K562 (cell line): ENCODE results near the gene TMEM131L.

Experiments used
- ELF2 ChIP-seq: fragments of 250-450 bp; sonication (Bioruptor Pico); IDR thresholded peaks from 2 replicates; pipeline ENCODE4 v1.5.0; 2021; ENCODE audit warnings: mild to moderate bottlenecking
- ESRRA ChIP-seq: fragments of 450-650 bp; IDR thresholded peaks from 2 replicates; pipeline ENCODE4 v1.6.1; 2014; ENCODE audit warnings: low read depth, mild to moderate bottlenecking, moderate library complexity, borderline replicate concordance
- FOXA1 ChIP-seq: fragments of 450-650 bp; IDR thresholded peaks from 2 replicates; pipeline ENCODE4 v1.6.1; 2016; ENCODE audit warnings: mild to moderate bottlenecking, borderline replicate concordance
- KDM1A ChIP-seq, 2 experiments: fragments of 450-650 bp; IDR thresholded peaks; 2 replicates each; pipeline ENCODE4 v1.6.1; 2016; ENCODE audit warnings: mild to moderate bottlenecking in 2 of 2
- LARP7 ChIP-seq: fragments of 450-650 bp; IDR thresholded peaks from 2 replicates; pipeline ENCODE4 v1.6.1; 2016
- MYC ChIP-seq, 2 experiments: fragments of 250-450 bp in 1 of 2; sonication (Bioruptor Pico) in 1 of 2; IDR thresholded peaks; 2 replicates each; pipeline versions ENCODE4 v1.5.1 to v1.6.1; 2012 to 2021; ENCODE audit warnings: low read depth in 2 of 2, borderline replicate concordance in 1 of 2, improper control_type of control experiment in 1 of 2, low read length in 1 of 2, mild to moderate bottlenecking in 1 of 2, moderate library complexity in 1 of 2
- NR2C2 ChIP-seq, 2 experiments: fragments of 200-800 bp in 1 of 2; sonication (Bioruptor generic) in 1 of 2; sonication (generic) in 1 of 2; formaldehyde crosslinking in 1 of 2; IDR thresholded peaks; 2 replicates each; pipeline versions ENCODE4 v1.6.1 to v1.8.0; 2016 to 2022; ENCODE audit warnings: mild to moderate bottlenecking in 1 of 2, missing compliant biosample characterization in 1 of 2, missing genetic modification characterization in 1 of 2, missing genetic modification reagents in 1 of 2
- SPI1 ChIP-seq: IDR thresholded peaks from 2 replicates; pipeline ENCODE4 v1.6.1; 2011; ENCODE audit warnings: low read depth, low read length, control low read depth, borderline replicate concordance
- TCF3 ChIP-seq: sonication (generic); formaldehyde crosslinking; IDR thresholded peaks from 2 replicates; pipeline ENCODE4 v1.4.0; 2020; ENCODE audit warnings: mild to moderate bottlenecking, missing genetic modification reagents
- YY1 ChIP-seq, 3 experiments: IDR thresholded peaks; 2 replicates each; pipeline ENCODE4 v1.6.1; 2011; ENCODE audit warnings: low read length in 2 of 3, mild to moderate bottlenecking in 2 of 3, moderate library complexity in 2 of 3, borderline replicate concordance in 1 of 3, control low read depth in 1 of 3, low read depth in 1 of 3; ENCODE audit not compliant: insufficient read depth in 3 of 3, insufficient replicate concordance in 2 of 3, control insufficient read depth in 1 of 3, insufficient read length in 1 of 3; ENCODE audit errors: extremely low read depth in 1 of 3
- TF ChIP-seq, protein P1 (sequence below), 3 experiments: IDR thresholded peaks in 2 of 3; conservative IDR thresholded peaks in 1 of 3; 2 replicates each; pipeline ENCODE4 v1.5.1; 2011 to 2012; ENCODE audit warnings: low read length in 3 of 3, mild to moderate bottlenecking in 3 of 3, control low read depth in 2 of 3, improper control_type of control experiment in 1 of 3, inconsistent platforms in 1 of 3, low read depth in 1 of 3, mixed read lengths in 1 of 3, moderate library complexity in 1 of 3; ENCODE audit not compliant: insufficient read depth in 2 of 3
- TF ChIP-seq, protein P2 (sequence below): sonication (generic); formaldehyde crosslinking; IDR thresholded peaks from 2 replicates; pipeline ENCODE4 v1.4.0; 2020; ENCODE audit warnings: mild to moderate bottlenecking, missing genetic modification reagents
- TF ChIP-seq, protein P3 (sequence below): fragments of 250-450 bp; sonication (Bioruptor Pico); IDR thresholded peaks from 2 replicates; pipeline ENCODE4 v1.9.0; 2021; ENCODE audit warnings: mild to moderate bottlenecking
- TF ChIP-seq, protein P4 (sequence below): IDR thresholded peaks from 2 replicates; pipeline ENCODE4 v1.6.1; 2016; ENCODE audit warnings: missing genetic modification characterization, missing compliant biosample characterization

DNA sequence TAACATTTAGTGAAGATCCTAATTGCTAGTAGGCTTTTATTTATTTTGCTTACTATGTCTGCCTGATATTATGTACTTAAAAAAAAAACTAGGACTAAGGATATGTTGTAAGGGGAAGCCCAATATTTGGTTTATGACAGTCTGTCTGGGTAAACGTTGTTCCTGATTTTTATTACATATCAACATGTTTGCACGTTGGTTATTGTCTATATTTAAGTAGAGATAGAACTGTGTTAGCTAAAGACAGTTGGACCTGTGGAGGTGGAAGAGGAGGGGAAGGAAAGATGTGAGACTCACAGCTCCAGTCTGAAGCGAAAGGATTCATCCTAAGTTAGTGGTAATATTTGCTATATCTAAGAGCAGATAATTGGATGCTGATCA is 90.3 kb downstream of the TMEM131L start:
- TF ChIP-seq, protein P1, sequence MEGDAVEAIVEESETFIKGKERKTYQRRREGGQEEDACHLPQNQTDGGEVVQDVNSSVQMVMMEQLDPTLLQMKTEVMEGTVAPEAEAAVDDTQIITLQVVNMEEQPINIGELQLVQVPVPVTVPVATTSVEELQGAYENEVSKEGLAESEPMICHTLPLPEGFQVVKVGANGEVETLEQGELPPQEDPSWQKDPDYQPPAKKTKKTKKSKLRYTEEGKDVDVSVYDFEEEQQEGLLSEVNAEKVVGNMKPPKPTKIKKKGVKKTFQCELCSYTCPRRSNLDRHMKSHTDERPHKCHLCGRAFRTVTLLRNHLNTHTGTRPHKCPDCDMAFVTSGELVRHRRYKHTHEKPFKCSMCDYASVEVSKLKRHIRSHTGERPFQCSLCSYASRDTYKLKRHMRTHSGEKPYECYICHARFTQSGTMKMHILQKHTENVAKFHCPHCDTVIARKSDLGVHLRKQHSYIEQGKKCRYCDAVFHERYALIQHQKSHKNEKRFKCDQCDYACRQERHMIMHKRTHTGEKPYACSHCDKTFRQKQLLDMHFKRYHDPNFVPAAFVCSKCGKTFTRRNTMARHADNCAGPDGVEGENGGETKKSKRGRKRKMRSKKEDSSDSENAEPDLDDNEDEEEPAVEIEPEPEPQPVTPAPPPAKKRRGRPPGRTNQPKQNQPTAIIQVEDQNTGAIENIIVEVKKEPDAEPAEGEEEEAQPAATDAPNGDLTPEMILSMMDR (IDR thresholded peaks at IDR 0.05 in 2 of 3, conservative IDR thresholded peaks at IDR 0.05 in 1 of 3; ENCODE audit: insufficient read depth in 2 of 3, low read depth in 1 of 3, low read length in 3 of 3): no peak
- TF ChIP-seq SPI1: no peak
- TF ChIP-seq ELF2 (CRISPR knock-in tag): no peak
- TF ChIP-seq KDM1A (IDR thresholded peaks at IDR 0.05): no peak
- no peak for TF ChIP-seq ESRRA
- TF ChIP-seq MYC (IDR thresholded peaks at IDR 0.05; ENCODE audit: low read depth, low read length): no peak
- no peak for TF ChIP-seq MYC (CRISPR knock-in tag; IDR thresholded peaks at IDR 0.05; ENCODE audit: borderline replicate concordance, low read depth)
- TF ChIP-seq, protein P2, sequence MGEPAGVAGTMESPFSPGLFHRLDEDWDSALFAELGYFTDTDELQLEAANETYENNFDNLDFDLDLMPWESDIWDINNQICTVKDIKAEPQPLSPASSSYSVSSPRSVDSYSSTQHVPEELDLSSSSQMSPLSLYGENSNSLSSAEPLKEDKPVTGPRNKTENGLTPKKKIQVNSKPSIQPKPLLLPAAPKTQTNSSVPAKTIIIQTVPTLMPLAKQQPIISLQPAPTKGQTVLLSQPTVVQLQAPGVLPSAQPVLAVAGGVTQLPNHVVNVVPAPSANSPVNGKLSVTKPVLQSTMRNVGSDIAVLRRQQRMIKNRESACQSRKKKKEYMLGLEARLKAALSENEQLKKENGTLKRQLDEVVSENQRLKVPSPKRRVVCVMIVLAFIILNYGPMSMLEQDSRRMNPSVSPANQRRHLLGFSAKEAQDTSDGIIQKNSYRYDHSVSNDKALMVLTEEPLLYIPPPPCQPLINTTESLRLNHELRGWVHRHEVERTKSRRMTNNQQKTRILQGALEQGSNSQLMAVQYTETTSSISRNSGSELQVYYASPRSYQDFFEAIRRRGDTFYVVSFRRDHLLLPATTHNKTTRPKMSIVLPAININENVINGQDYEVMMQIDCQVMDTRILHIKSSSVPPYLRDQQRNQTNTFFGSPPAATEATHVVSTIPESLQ (CRISPR knock-in tag): no peak
- TF ChIP-seq TCF3: no peak
- TF ChIP-seq, protein P3, sequence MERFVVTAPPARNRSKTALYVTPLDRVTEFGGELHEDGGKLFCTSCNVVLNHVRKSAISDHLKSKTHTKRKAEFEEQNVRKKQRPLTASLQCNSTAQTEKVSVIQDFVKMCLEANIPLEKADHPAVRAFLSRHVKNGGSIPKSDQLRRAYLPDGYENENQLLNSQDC: no peak
- no peak for TF ChIP-seq NR2C2 (CRISPR knock-in tag; IDR thresholded peaks at IDR 0.05)
- TF ChIP-seq NR2C2 (tag; IDR thresholded peaks at IDR 0.05): no peak
- TF ChIP-seq YY1 (IDR thresholded peaks at IDR 0.05; ENCODE audit: borderline replicate concordance in 1 of 3, control insufficient read depth in 1 of 3, extremely low read depth in 1 of 3, insufficient read depth in 3 of 3, insufficient read length in 1 of 3, insufficient replicate concordance in 2 of 3, low read depth in 1 of 3, low read length in 2 of 3): no peak
- TF ChIP-seq LARP7: no peak
- TF ChIP-seq, protein P4, sequence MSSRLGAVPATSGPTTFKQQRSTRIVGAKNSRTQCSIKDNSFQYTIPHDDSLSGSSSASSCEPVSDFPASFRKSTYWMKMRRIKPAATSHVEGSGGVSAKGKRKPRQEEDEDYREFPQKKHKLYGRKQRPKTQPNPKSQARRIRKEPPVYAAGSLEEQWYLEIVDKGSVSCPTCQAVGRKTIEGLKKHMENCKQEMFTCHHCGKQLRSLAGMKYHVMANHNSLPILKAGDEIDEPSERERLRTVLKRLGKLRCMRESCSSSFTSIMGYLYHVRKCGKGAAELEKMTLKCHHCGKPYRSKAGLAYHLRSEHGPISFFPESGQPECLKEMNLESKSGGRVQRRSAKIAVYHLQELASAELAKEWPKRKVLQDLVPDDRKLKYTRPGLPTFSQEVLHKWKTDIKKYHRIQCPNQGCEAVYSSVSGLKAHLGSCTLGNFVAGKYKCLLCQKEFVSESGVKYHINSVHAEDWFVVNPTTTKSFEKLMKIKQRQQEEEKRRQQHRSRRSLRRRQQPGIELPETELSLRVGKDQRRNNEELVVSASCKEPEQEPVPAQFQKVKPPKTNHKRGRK (tag): no peak
- TF ChIP-seq FOXA1: no peak
